Small intestine (tissue), 7 donors: ENCODE results near the gene ZNF320. TPM values are rescaled to one million over a fixed set of nuclear protein-coding genes. Genes with fewer than 3 reads are reported as not detected.
"Not testable (repeated sequence)": the region's sequence is repeated elsewhere in the genome, so short reads cannot be mapped to it uniquely, and the experiment has no call there.

Experiments used
- DNase-seq, 2 donors: peaks; one replicate each; pipeline versions ENCODE4 v3.0.0 to v3.0.0-alpha.2; 2013
- FAIRE-seq: peaks from 2 replicates; lab custom pipeline; 2012; peaks lifted over from hg19 to GRCh38; lab: Jason Lieb, UNC
- H3K27ac ChIP-seq, 3 donors: one replicate each; pipeline ENCODE4 v1.5.1; 2013; ENCODE audit warnings: low read length in 2 of 3, mild to moderate bottlenecking in 2 of 3, control low read depth in 1 of 3, inconsistent platforms in 1 of 3, low read depth in 1 of 3, moderate library complexity in 1 of 3
- H3K27me3 ChIP-seq, 3 donors: one replicate each; pipeline ENCODE4 v1.6.1; 2013; ENCODE audit warnings: low read length in 3 of 3, inconsistent platforms in 1 of 3; ENCODE audit not compliant: control insufficient read depth in 3 of 3, insufficient read depth in 3 of 3
- H3K36me3 ChIP-seq, 3 donors: one replicate each; pipeline ENCODE4 v1.6.1; 2013; ENCODE audit warnings: low read length in 3 of 3, inconsistent platforms in 1 of 3, low read depth in 1 of 3, mild to moderate bottlenecking in 1 of 3, moderate library complexity in 1 of 3; ENCODE audit not compliant: control insufficient read depth in 3 of 3, insufficient read depth in 2 of 3
- H3K4me1 ChIP-seq, 3 donors: one replicate each; pipeline ENCODE4 v1.6.1; 2013; ENCODE audit warnings: low read length in 2 of 3, inconsistent platforms in 1 of 3, low read depth in 1 of 3, mild to moderate bottlenecking in 1 of 3, moderate library complexity in 1 of 3; ENCODE audit not compliant: control insufficient read depth in 3 of 3, insufficient read depth in 2 of 3
- H3K4me3 ChIP-seq, 3 donors: one replicate each; pipeline ENCODE4 v1.5.1; 2013; ENCODE audit warnings: low read length in 3 of 3, control low read depth in 1 of 3, inconsistent platforms in 1 of 3, low read depth in 1 of 3, mild to moderate bottlenecking in 1 of 3, moderate library complexity in 1 of 3
- H3K9me3 ChIP-seq, 2 donors: one replicate each; pipeline ENCODE4 v1.6.1; 2013; ENCODE audit warnings: low read depth in 1 of 2, low read length in 1 of 2; ENCODE audit not compliant: control insufficient read depth in 2 of 2, insufficient read depth in 1 of 2
- WGBS, 3 donors: extraction: QIAGEN DNeasy Blood & Tissue Kit; methylation state at CpG; one replicate each; pipeline ENCODE4 v1.1.7; 2013; 5-methylcytosine and 5-hydroxymethylcytosine counted together
- polyA plus RNA-seq, 4 donors: library from polyadenylated mRNA; stranded (reverse) in 3 of 4; unstranded in 1 of 4; fragments of 200-250 nt in 3 of 4; fragments of 120-200 nt in 1 of 4; gene quantifications; one replicate each; pipeline versions ENCODE4 v1.2.1 to v1.2.3, GENCODE V29; 2013
- donor health status: healthy with polysubstance abuse.
- donor health status: control.
- donor health status: control.
- donor health status: Bipolar disorder and iron deficiency.
- donor health status: healthy.

ZNF320 gene
- polyA plus RNA-seq, 4 donors, result 3.4 to 33.8 (median 4.3) TPM

DNA sequence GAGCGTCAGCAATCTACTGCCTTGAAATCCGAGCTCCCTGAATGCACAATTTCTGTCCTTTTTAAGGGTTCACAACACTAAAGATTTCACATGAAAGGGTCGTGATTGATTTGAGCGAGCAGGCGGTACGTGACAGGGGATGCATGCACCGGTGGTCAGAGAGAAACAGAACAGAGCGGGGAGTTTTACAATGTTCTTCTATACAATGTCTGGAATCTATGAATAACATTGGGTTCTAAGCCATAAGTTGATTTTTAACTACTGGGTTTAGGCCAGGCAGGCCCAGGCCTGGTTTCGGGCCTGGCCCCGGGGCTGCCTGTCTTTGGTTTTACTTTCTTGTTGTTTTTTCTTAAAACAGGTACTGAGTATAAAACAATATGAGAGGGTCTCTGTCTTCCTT, 1.2 kb upstream of the ZNF320 start:
- H3K9me3 ChIP-seq, H3K4me1 ChIP-seq, H3K27ac ChIP-seq, H3K4me3 ChIP-seq, FAIRE-seq, DNase-seq, H3K27me3 ChIP-seq: not testable (repeated sequence)
- peaks cover 0 to 12% (median 2%) of the 10 kb centered on the region in 3 donors for H3K36me3 ChIP-seq
- WGBS, 3 donors, result 94 to 98% (median 95%) methylated on average over 10 of the region's 10 CpGs

DNA sequence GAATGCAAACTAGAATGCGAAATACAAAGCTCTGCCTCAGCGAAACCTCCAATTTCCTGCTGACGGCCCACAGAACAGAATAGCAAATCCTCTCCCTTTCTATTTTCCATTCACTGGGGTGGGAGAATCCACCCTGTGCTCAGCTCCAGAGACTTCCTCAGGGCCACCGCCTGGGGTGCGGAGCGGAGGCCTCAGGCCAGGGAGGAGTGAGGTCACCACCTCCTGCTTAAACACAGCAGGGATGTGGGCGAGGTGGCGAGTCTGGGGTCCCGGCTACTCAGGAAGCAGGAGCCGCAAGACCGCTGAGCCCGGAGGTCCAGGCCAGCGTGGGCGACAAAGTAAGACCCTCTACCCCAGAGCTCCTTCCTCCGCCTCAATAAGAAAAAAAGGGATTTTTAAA, 666 bp upstream of the ZNF320 start:
- FAIRE-seq (no peak), DNase-seq (no peak)
- Histone ChIP-seq H3K27ac (peak overlapping the region in 2 of 3 donors; percentile 95 to 98), H3K9me3 (peaks cover 0 to 6% of the 10 kb centered on the region in 2 donors), H3K4me3 (peak overlapping the region in 1 of 3 donors; percentile 73), H3K4me1 (peaks cover 0 to 4% (median 4%) of the 10 kb centered on the region in 3 donors), H3K36me3 (peaks cover 0 to 17% (median 3%) of the 10 kb centered on the region in 3 donors), H3K27me3 (no peaks in the 10 kb centered on the region)
- WGBS, 3 donors, result 83 to 97% (median 95%) methylated on average over 15 of the region's 15 CpGs

DNA sequence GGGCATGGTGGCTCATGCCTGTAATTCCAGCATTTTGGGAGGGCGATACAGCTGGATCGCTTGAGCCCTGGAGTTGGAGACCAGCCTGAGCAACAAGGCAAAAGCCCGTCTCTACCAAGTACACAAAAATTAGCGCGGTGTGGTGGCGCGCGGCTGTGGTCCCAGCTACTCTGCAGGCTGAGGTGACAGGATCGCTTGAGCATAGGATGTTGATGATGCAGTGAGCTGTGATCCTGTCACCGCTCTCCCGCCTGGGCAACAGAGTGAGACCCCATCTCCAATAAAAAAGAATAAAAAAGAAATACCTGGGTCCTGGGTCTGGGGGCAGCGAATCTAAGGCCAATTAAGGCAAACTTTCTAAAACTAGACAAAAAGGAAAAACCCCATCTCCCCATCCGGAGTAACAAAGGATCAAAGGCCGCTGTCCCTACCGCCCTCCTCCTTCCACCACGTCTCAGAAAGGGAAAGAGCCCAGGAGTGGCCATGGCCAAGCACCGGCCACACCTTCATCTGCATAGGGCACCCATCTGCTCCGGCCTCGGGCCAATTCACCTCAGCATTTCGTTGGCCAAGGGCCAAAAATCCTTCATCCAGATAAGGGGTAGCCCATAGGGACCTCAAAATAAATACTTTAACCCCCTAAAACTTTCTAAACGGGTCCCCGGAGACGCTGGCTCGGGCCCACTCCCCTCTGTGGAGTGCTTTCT, 851 bp downstream of the ZNF320 start:
- no peak for FAIRE-seq
- DNase-seq, result peak; percentile 60 to 75

DNA sequence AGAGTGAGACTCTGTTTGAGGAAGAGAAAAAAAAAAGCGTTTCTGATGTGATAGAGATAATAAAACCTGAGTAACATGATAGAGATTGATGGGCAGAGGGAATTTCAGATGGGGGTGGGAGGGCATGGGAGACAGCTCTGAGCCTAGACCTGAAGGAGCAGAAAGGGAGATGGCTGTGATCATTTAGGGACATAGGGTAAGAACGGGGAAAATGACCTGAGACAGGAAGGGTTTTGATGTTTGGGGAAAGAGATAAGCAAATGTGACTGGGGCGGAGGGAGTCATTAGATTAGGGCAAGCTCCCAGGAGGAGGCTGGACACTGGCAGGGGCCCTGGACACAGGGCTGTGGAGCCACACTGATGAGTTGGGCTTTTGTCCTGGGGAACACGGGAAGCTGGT, 6.1 kb downstream of the ZNF320 start:
- FAIRE-seq (no peak), DNase-seq (no peak)
- no peaks in the 10 kb centered on the region for H3K27me3 ChIP-seq
- H3K36me3 ChIP-seq, result peaks cover 6 to 58% (median 11%) of the 10 kb centered on the region in 3 donors
- H3K27ac ChIP-seq, result no peak overlapping the region
- H3K4me1 ChIP-seq, result peaks cover 0 to 2% (median under 1%) of the 10 kb centered on the region in 3 donors
- 56 to 63% (median 57%) methylated on average over 4 of the region's 4 CpGs for WGBS, 3 donors
- H3K4me3 ChIP-seq, result no peak overlapping the region
- H3K9me3 ChIP-seq, result peaks cover 0 to 17% of the 10 kb centered on the region in 2 donors

More for the DNA sequence above, 851 bp downstream of the ZNF320 start:
- H3K9me3 ChIP-seq, result peaks cover 0 to 6% of the 10 kb centered on the region in 2 donors
- peaks cover 0 to 24% (median 3%) of the 10 kb centered on the region in 3 donors for H3K36me3 ChIP-seq
- peak overlapping the region; percentile 91 to 98 (median 95) for H3K27ac ChIP-seq
- 40 to 51% (median 46%) methylated on average over 24 of the region's 24 CpGs for WGBS, 3 donors
- peaks cover 0 to 4% (median 4%) of the 10 kb centered on the region in 3 donors for H3K4me1 ChIP-seq
- H3K27me3 ChIP-seq, result no peaks in the 10 kb centered on the region
- peak overlapping the region; percentile 73 to 84 (median 77) for H3K4me3 ChIP-seq

DNA sequence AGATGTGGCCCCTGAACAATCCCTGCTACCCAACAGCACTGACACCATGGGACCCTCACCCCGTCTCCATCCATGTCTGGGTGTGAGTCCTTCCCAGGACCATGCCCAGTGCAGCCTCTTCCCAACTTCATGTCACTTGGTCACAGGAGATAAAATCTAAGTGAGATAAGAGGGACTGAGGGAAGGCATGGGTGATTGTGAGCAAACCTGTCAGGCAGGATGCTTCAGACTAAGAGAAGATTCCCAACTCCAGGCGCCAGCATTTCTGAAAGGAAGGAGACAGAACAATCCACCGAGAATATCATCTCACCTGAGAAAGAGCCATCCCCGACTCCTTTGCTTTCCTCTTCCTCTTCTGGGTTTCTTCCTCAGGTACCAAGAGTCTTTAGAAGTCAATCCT, 7.5 kb downstream of the ZNF320 start:
- no peak overlapping the region for H3K27ac ChIP-seq
- H3K36me3 ChIP-seq, result peaks cover 12 to 64% (median 18%) of the 10 kb centered on the region in 3 donors
- H3K27me3 ChIP-seq, result no peaks in the 10 kb centered on the region
- peaks cover 0 to 26% of the 10 kb centered on the region in 2 donors for H3K9me3 ChIP-seq
- DNase-seq (no peak), FAIRE-seq (no peak)
- H3K4me3 ChIP-seq, result no peak overlapping the region
- 93 to 99% (median 95%) methylated on average over 4 of the region's 4 CpGs for WGBS, 3 donors
- H3K4me1 ChIP-seq, result no peaks in the 10 kb centered on the region

DNA sequence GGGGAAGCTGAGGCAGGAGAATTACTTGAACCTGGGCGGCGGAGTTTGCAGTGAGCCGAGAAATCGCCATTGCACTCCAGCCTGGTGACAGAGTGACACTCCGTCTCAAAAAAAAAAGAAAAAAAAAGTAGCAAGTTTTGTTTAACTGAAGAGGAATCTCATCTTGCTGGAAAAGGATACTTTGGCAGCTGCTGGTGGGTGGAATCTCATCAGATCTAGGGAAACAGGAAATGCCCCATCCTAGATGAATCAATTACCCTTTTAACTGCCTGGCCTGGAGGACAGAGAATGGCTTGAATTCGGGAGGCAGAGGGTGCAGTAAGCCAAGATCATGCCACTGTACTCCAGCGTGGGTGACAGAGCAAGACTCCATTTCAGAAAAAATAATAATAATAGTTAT, 8.4 kb downstream of the ZNF320 start:
- 81 to 97% (median 94%) methylated on average over 7 of the region's 7 CpGs for WGBS, 3 donors
- Histone ChIP-seq H3K9me3 (peaks cover 0 to 34% of the 10 kb centered on the region in 2 donors), H3K36me3 (peaks cover 15 to 71% (median 25%) of the 10 kb centered on the region in 3 donors), H3K4me3 (no peak overlapping the region), H3K27ac (no peak overlapping the region), H3K27me3 (no peaks in the 10 kb centered on the region), H3K4me1 (no peaks in the 10 kb centered on the region)
- no peak for DNase-seq
- FAIRE-seq, result no peak

DNA sequence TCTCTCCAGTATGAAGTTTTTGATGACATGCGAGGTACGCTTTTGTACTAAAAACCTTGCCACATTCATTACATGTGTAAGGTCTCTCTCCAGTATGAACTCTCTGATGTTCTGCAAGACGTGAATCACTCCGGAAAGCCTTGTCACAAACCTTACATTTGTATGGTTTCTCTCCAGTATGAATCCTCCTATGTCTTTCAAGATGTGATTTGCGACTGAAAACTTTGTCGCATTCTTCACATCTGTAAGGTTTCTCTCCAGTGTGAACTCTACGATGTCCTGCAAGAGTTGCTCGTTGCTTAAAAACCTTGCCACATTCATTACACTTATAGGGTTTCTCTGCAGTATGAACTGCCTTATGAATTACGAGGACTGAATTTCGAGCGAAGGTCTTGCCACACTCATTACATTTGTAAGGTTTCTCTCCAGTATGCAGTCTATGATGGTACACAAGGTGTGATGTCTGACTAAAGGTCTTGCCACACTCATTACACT, 16.5 kb downstream of the ZNF320 start:
- peaks cover 8 to 65% of the 10 kb centered on the region in 2 donors for H3K9me3 ChIP-seq
- no peaks in the 10 kb centered on the region for H3K4me1 ChIP-seq
- WGBS, 3 donors, result 88 to 92% (median 89%) methylated on average over 11 of the region's 11 CpGs
- H3K27me3 ChIP-seq, result no peaks in the 10 kb centered on the region
- peaks cover 28 to 46% (median 44%) of the 10 kb centered on the region in 3 donors for H3K36me3 ChIP-seq
- DNase-seq (no peak), FAIRE-seq (no peak)
- no peak overlapping the region for H3K4me3 ChIP-seq
- no peak overlapping the region for H3K27ac ChIP-seq

DNA sequence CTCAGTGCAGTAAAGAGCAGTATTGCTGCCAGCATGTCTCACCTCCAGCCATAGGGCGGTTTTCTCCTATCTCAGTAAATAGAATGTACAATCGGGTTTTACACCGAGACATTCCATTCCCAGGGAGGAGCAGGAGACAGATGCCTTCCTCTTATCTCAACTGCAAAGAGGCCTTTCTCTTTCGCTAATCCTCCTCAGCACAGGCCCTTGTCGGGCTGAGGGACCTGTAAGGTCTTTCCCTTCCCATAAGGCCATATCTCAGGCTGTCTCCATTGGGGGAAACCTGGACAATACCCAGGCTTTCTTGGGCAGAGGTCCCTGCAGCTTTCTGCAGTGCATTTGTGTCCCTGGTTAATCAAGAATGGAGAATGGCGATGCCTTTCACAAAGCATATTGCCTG, 24.4 kb downstream of the ZNF320 start:
- not testable (repeated sequence) for FAIRE-seq, H3K36me3 ChIP-seq, H3K4me1 ChIP-seq, H3K27me3 ChIP-seq, H3K4me3 ChIP-seq, H3K27ac ChIP-seq, DNase-seq
- WGBS, 3 donors, result 66 to 73% (median 70%) methylated on average over 6 of the region's 6 CpGs
- peaks cover 3 to 39% of the 10 kb centered on the region in 2 donors for H3K9me3 ChIP-seq
